Measurements from ENCODE around the gene GALNTL6.

The GALNTL6 gene

GRCh38 chr4:171891038-171891437, 77.8 kb downstream of the GALNTL6 start:
- Histone ChIP-seq H3K4me3 (ENCODE audit: low read depth, low read length) (no peak overlapping the region), H3K36me3 (no peaks in the 10 kb centered on the region), H3K4me1 (no peaks in the 10 kb centered on the region), H3K27me3 (no peaks in the 10 kb centered on the region), H3K9me3 (no peaks in the 10 kb centered on the region)
- TF ChIP-seq CTCF (IDR thresholded peaks at IDR 0.05; ENCODE audit: low read depth, low read length), result no peak
- DNase-seq, result no peak

- Histone ChIP-seq H3K27me3 (no peaks in the 10 kb centered on the region), H3K36me3 (no peaks in the 10 kb centered on the region), H3K4me3 (ENCODE audit: low read depth, low read length) (no peak overlapping the region), H3K4me1 (0 out of 2 replicates have a peak, but pooled peaks cover 2% of the 10 kb centered on the region), H3K9me3 (no peaks in the 10 kb centered on the region)
- no peak for DNase-seq
- no peak for TF ChIP-seq CTCF (IDR thresholded peaks at IDR 0.05; ENCODE audit: low read depth, low read length)
Measured at GRCh38 chr4:171896426-171896825, 83.2 kb downstream of the GALNTL6 start.

GRCh38 chr4:171919314-171919713, 106.1 kb downstream of the GALNTL6 start:
- H3K27me3 ChIP-seq, result no peaks in the 10 kb centered on the region; the same call in 1 of the 2 replicates
- TF ChIP-seq CTCF (IDR thresholded peaks at IDR 0.05; ENCODE audit: low read depth, low read length), result no peak
- H3K36me3 ChIP-seq, result no peaks in the 10 kb centered on the region
- H3K4me1 ChIP-seq, result no peaks in the 10 kb centered on the region
- DNase-seq, result no peak
- no peaks in the 10 kb centered on the region for H3K9me3 ChIP-seq
- no peak overlapping the region for H3K4me3 ChIP-seq (ENCODE audit: low read depth, low read length)

- no peaks in the 10 kb centered on the region for H3K36me3 ChIP-seq
- H3K4me1 ChIP-seq, result no peaks in the 10 kb centered on the region
- no peak for DNase-seq
- no peak overlapping the region for H3K4me3 ChIP-seq (ENCODE audit: low read depth, low read length)
- TF ChIP-seq CTCF (IDR thresholded peaks at IDR 0.05; ENCODE audit: low read depth, low read length), result no peak
- H3K9me3 ChIP-seq, result no peaks in the 10 kb centered on the region
- no peaks in the 10 kb centered on the region; the same call in 1 of the 2 replicates for H3K27me3 ChIP-seq
Measured at GRCh38 chr4:171920901-171921300, 107.7 kb downstream of the GALNTL6 start.

- Histone ChIP-seq H3K4me3 (ENCODE audit: low read depth, low read length) (no peak overlapping the region), H3K4me1 (no peaks in the 10 kb centered on the region), H3K27me3 (no peaks in the 10 kb centered on the region), H3K36me3 (no peaks in the 10 kb centered on the region), H3K9me3 (no peaks in the 10 kb centered on the region)
- DNase-seq, result no peak
- no peak for TF ChIP-seq CTCF (IDR thresholded peaks at IDR 0.05; ENCODE audit: low read depth, low read length)
Measured at GRCh38 chr4:171924746-171925376, 111.7 kb downstream of the GALNTL6 start.

- no peak for DNase-seq
- no peak for TF ChIP-seq CTCF (IDR thresholded peaks at IDR 0.05; ENCODE audit: low read depth, low read length)
- Histone ChIP-seq H3K4me3 (ENCODE audit: low read depth, low read length) (no peak overlapping the region), H3K4me1 (no peaks in the 10 kb centered on the region), H3K36me3 (no peaks in the 10 kb centered on the region), H3K27me3 (no peaks in the 10 kb centered on the region), H3K9me3 (no peaks in the 10 kb centered on the region)
Measured at GRCh38 chr4:171928336-171928735, 115.1 kb downstream of the GALNTL6 start.

All from BE2C (cell line).